Stimulated activated naive CD4-positive, alpha-beta T cell treated with Interleukin-2 at 50 U/mL for 16 hours (primary cell): ENCODE results near the gene L2HGDH.

ENCODE experiments used
- DNase-seq: peaks from one replicate; lab custom pipeline; 2025; lab: John Stamatoyannopoulos, UW

Gene L2HGDH

GRCh38 chr14:50229681-50230080 is 82.3 kb downstream of the L2HGDH start:
- DNase-seq, result no peak

- no peak for DNase-seq
These were observed 83.7 kb downstream of the L2HGDH start for GRCh38 chr14:50228313-50228712.

GRCh38 chr14:50225974-50226297 is 86.1 kb downstream of the L2HGDH start:
- no peak for DNase-seq

GRCh38 chr14:50225067-50225973 is 86.7 kb downstream of the L2HGDH start:
- DNase-seq, result no peak

- DNase-seq, result no peak
These were observed 89.9 kb downstream of the L2HGDH start for GRCh38 chr14:50222055-50222613.

- DNase-seq, result no peak
These were observed 93.5 kb downstream of the L2HGDH start for GRCh38 chr14:50218501-50218900.

GRCh38 chr14:50215416-50215815 is 96.6 kb downstream of the L2HGDH start:
- DNase-seq, result no peak

GRCh38 chr14:50213795-50214194 is 98.2 kb downstream of the L2HGDH start:
- DNase-seq, result no peak

- DNase-seq, result no peak
These were observed 99.3 kb downstream of the L2HGDH start for GRCh38 chr14:50212726-50213125.

GRCh38 chr14:50210074-50210473 is 102.0 kb downstream of the L2HGDH start:
- no peak for DNase-seq

- no peak for DNase-seq
These were observed 113.5 kb downstream of the L2HGDH start for GRCh38 chr14:50198499-50198898.

- DNase-seq, result no peak
These were observed 120.5 kb downstream of the L2HGDH start for GRCh38 chr14:50191499-50191898.
